Pons (tissue), 1 donor: ENCODE measurements around the gene HLF.

Experiments
- DNase-seq: peaks from one replicate; pipeline ENCODE4 v3.0.0-alpha.2; 2016; ENCODE audit warnings: low spot score

The HLF gene, protein sequence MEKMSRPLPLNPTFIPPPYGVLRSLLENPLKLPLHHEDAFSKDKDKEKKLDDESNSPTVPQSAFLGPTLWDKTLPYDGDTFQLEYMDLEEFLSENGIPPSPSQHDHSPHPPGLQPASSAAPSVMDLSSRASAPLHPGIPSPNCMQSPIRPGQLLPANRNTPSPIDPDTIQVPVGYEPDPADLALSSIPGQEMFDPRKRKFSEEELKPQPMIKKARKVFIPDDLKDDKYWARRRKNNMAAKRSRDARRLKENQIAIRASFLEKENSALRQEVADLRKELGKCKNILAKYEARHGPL

DNA sequence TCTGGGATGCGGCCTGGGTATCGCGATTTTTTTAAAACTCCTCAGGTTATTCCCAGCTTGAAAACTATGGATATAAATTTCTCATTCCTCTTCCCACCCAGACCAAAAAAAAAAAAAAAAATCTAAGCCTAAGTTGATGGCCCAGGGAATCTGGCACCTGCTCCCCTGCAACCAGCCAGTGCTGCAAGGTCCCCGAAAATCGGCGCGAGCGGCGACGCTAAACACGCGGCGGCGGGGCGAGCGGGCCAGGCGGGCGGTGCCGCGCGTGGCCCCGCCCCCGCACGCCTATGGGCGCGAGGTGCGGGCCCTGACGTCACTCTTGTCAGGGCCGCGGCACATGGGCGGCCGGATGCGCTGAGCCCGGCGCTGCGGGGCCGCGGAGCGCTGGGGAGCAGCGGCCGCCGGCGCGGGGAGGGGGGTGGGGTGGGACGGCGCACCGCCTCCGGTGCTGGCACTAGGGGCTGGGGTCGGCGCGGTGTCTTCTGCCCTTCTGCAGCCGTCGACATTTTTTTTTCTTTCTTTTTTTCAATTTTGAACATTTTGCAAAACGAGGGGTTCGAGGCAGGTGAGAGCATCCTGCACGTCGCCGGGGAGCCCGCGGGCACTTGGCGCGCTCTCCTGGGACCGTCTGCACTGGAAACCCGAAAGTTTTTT lies at the start of gene HLF:
TSS of gene HLF (plus strand) at position 316 of the 654 bp plus-strand sequence. CDS start 525 bp downstream, outside the sequence.
- peak; percentile 78 for DNase-seq

DNA sequence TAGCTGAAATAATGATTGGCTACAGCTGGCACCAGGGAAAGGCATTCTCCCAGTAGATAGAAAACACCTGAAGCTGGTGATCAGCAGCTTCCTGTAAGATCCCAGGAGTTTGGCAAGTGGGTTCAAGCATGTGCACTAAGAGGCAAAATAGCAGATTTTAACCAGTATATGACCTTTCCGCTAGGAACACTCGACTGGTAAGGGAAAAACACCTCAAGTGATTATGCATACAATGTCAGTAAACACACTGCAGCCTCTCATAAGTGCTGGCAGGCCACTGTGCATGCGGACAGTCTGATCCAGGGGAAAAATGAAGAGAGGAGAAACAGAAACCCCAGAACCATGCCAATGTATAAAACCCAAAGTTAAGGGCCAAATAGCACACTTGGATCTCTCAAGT lies 49.0 kb upstream of the HLF start:
- no peak for DNase-seq

DNA sequence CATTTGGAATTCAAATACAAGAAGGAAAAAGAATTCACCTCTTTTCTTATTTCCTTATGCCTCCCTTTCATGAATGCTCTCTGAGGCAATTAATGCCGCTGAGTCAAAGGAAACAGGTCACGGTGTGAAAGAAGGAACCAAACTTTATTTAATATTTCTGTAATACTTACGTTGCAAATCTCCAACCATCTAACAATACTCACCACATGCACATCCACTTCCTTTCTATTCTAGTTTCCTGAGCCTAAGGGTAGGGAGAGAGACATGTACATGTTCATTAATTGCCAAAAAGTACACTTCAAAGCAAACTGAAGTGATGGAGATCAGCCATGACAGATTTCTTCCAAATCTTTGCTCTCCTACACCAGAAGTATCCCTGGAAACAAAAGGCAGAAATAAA lies 47.9 kb upstream of the HLF start:
- no peak for DNase-seq

DNA sequence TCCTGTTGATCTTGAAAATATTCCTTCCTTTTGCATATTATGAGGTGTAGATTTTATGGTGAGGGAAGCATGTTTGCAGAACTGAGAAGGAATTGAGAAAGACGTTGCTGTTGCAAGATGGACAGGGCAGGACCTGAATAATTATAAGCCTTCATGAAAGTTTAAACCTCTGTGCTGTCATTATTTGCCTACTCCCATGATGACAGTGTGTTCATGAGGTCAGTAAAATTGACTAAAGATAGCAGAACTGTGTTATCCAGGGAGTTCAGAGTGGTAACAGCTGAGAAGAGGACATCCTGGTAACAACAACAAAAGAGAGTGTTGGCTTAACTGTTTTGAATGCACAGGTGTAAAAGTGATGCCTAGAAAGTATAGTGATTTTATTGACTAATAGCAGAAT lies 45.3 kb upstream of the HLF start:
- no peak for DNase-seq

DNA sequence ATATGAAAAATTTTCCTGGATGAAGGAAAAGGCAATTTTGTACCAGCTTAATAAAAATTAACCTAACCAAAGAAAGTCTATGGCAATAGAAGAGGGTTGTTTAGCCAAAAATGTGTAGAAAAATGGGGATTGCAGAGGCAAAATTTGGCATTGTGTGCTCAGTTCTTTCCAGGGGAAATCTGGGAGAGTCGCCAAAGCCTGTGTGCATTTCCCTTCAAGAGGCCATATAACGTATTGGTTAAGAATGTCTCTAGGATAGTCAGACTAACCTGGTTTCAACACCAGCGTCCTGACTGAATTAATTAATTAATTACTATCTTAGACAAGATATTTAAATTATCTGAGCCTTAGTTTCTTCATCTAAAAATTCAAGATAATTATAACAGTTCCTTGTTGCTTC lies 44.8 kb upstream of the HLF start:
- DNase-seq, result no peak

DNA sequence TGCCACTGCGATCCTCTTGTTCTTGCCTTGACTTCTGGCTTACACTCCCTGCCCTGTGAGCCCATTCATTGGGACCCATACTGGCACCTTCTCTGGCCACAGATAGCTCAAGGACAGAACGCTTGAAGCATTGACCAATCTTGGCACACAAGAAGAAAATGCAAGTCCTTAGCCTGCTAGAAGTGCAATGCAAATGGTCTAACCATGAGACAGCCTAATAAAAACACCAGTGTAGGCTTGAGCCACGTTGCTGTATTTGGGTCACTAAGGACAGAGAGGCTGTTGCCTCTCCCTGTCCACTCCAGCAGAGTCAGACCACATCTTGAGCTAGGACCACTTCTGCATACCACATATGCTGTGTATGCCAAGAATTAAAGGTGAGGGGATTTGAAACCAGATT lies 41.2 kb upstream of the HLF start:
- no peak for DNase-seq

DNA sequence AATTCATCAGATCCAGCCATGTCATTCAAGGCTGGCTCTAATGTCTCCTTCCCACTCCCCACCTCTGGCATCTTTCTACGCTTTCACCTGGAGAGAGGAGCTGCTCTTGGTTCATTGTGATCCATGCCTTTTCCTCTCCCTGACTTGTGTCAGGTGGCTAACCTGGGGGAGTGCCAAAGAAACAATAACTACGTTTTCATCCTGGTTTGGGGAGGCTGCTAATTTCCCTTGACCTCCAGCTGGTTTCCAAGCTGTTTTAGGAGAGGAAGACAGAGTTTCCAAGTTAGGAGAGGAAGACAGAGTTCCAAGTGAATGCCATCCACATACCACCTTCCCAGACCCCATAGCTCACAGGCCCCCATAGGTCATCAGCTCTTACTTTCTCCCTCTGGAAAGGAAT lies 40.0 kb upstream of the HLF start:
- DNase-seq, result no peak

DNA sequence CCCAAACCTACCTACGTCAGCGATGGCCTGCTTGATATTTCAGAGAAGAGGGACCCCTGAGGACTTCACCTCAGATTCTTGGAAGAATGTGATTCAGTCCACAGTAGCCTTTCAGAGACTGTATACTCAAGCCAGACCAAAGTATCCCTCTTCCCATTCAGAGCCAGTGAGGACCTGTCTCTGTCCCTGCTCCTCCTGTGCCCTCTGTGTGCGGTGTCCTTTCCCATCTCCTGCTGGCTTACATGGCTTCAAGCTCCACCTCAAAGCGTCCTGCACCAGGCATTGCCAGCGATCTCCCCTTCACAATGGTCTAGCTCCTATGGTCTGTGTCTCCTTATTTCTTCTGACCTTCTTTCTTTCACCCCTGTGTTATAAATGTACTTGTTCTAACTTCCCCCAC lies 39.5 kb upstream of the HLF start:
- DNase-seq, result no peak

DNA sequence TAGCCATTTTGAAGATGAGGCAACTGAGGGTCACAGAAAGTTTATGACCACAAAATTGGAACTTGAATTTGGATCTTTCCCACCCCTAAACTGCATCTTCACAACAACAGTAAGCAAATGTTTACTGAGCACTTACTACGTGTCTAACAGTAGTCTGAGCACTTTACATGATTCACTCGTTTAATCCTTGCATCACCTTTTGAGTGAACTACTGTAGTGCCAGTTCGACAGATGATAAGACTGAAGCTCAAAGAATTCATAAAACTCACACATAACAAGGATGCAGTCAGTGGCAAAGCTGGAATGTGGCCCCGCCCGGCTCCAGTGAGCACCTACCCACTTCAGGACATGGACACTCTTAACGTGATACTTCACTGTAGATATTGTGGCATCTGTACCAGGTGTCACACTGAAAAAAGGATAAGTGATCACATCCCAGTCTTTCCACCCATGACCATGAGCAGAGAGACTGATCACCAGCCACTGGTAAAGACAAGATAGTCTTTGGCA lies 36.0 kb upstream of the HLF start:
- DNase-seq, result no peak

DNA sequence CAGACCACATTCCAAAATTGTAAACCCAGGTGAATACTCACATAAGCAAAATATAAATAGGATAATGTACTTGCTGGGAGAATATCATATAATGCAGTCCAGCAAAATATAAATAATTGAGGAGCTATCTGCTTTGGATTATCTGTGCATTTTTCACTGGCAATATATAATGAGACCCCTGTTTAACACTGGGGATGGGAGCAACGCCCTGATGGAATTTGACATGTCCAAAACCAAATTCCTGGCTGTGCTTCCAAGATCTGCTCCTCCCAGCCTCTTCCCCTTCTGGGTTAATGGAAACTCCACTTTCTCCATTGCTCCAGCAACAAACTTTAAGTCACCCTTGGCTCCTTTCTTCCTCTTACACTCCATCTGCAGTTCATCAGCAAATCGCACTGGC lies 35.5 kb upstream of the HLF start:
- no peak for DNase-seq

DNA sequence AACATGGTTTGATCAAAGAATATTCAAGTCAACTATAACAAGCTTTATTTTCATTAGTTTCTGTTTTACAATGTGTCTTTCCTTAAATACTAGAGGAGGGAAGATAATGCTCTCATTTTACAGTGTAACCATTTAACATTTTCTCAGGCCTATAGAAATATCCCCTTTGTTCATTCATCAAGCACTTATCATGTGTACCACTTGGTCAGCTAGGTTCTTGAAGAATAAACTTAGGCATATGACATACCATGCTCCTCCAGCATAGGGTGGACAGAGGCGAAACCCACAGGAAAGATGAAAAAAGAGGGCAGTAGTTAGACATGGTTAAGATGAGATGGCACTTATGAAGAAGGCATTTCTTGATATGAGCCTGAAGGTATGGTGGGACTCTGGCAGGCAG lies 34.0 kb upstream of the HLF start:
- no peak for DNase-seq

DNA sequence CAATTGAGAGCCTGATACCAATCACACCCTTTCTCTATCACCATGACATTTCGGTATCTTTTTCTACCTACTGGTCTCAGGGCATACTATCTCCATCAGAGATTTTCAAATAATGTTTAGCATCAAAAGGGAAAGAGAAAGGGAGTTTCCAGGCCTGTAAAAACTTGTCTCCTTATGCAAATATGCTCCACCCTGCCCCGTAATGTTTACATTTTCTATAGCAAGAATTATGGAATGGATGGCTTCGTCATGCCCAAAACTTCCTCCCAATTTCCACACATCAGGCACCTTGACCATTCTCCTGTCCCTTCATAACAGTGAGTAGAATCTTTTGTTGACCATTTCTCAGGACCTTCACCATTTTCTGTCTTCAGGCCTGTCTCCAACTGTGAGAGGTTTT lies 30.9 kb upstream of the HLF start:
- DNase-seq, result no peak

DNA sequence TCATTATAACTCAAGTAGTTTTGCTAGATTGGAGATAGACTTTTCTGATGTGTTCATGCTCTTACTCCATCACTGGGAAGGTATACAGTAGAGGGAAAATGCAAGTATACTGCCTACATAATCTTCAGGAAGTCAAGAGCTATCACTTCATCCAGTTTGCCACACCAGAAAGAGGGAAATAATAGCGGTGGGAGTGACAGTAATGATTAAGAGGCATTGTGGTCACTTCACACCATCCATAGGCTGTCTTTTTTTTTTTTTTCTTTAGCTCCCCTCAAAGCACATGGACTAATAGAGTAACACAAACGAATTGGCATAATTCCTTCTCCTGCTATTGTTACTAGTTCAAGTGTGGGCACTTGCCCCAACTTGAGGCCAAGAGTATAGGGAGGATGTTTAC lies 28.4 kb upstream of the HLF start:
- DNase-seq, result no peak

DNA sequence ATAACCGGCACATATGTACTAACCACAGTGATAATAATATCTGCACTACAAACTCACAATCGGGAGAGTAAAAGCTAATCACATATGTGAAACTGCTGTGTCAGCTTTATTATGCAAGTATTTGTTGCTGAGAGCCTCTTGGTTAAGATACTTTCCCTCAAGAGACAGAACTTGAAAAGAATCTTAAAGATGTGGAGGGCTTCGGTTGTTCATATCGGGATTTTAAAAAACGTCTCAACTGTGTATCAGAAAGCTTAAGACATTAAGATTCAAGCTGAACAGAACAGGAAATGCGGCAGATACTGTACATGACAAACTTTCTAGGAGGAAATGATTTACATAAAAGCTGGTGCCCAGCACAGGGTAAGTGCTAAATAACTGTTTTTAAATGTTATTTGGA lies 27.5 kb upstream of the HLF start:
- DNase-seq, result peak; percentile 30

DNA sequence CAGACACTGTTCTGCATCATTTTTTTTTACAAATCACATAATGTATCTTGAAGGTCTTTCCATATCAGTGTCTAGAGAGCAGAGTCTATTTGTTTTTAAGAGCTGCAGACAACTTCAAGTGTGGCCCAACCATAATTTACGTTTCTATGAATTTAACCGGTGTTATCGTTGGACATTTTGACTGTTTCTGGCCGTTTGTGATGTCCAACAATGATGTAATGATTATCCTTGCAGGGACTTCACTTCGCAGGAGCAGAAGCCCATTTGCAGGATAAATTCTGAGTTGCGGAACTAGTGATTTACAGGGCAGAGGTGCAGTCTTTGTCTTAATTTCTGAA lies 26.9 kb upstream of the HLF start:
- DNase-seq, result no peak

DNA sequence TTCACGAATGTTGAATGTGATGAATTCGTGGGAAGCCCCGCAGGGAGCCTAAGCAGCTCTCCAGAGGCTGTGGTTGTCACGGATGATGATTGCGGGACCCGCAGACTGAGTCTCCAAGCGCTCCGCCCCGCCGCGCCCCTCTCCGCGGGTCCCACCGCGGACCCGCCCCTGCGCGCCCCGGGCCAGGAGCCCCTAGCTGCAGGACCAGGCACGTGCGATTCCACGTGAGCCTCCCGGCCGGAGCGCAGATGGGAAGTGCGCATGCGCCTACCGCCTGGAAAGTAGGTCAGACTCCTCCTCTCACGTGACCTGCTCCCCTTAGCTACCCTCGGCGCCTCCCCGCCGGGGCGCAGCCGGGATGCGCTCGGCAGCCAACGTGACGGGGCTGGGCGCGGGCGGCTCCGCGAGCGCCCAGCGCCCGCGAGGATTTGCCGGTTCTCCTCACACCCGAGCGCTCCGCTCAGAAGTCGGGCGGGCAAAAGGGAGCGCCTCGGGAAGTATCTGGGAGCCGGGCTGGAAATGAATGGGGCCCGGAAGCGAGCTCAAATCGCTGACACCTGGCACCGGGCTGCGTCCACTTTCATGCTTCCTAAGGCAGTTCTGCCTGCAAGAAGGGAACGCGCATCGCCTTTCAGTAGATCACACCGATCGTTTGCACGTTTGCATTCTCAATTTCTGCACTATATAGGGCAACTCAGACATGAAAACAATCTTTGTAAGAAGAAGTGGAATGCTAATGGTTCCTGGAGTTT lies 26.4 kb upstream of the HLF start:
- peak; percentile 95 for DNase-seq

DNA sequence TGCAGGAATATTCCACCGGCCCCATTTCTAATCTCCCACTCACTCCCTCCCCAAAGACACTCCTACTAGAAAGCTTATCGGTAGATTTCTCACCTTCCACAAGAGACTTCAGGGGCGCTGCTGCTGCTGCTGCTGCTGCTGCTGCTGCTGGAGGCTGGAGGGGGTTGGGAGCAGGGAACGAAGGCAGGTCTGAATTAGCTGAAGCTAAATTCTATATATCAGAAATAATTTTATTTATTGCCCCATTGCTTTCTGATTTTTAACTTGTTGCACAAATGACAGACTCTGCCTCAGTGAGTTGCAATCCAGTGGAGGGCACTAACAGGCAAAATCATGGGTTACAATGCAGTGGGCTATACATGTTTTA lies 25.8 kb upstream of the HLF start:
- peak; percentile 13 for DNase-seq

DNA sequence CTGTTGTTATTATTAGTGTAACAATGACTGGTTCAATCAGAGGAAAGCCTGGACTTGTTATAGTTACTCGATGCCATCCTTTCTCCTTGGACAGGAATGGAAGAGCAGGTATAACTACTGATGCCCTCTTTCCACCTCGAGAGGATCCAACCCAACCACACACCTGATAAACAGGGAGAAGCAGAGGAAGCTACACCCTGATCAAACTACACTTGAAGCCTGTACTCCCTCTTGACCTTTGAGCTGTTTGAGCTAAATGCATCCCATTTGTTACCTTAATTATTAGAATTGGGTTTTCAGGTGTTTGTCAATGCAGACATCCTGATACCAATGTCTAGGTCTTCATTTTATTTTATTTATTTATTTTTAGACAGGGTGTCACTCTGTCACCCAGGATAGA lies 23.7 kb upstream of the HLF start:
- DNase-seq, result no peak

DNA sequence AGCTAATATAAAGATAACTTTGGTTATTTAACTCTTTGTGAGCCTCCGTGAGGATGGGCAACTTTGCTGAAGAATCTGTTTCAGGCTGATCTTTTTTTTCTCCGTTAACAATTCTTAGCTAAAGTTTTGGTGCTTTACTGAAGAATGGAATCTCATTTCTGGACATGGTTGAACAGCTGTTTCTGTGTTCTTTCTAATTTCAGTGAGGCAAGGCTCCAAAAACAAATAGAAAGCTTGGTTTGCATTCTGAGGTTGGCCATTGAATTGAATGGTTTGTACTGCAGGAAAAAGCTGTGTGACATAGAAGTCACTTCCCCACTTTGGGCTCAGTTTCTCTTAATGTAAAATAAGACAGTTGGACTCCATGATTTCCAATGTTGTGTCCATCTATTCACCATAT lies 22.3 kb upstream of the HLF start:
- DNase-seq, result no peak

DNA sequence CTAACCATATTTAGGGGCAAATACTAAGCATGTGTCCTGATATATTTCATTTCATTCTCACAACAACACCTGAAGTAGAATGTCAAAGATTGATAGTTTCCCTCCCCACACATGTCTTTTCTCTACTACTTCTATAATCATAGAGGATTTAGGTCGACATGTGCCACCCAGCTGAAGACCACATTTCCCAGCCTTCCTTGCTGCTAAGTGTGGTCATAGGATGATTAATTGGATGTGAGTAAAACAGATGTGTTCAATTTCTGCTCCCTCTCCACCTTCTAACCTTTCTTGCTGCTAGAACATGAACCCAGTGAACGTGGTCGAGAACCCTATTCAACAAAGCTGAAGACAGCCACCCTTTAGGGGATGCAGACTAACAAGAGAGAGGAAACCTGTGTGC lies 18.8 kb upstream of the HLF start:
- DNase-seq, result no peak

DNA sequence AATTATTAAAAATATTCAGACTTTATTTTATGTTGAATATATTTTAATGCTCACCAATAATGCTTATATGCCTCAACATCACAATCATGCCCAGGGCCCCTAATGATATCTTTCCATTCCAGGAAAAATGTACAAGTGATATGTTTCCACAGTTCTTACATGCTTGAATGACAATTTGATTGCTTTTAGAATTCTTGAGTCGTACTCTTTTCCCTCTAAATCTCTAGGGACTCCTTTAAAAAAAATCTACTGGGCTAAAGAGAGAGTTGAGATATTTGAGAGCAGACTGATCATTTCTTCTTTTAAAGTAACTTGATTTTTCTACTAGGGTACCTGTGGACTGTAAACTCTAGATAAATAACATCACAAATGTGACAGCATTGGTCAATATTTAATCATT lies 18.2 kb upstream of the HLF start:
- DNase-seq, result no peak

DNA sequence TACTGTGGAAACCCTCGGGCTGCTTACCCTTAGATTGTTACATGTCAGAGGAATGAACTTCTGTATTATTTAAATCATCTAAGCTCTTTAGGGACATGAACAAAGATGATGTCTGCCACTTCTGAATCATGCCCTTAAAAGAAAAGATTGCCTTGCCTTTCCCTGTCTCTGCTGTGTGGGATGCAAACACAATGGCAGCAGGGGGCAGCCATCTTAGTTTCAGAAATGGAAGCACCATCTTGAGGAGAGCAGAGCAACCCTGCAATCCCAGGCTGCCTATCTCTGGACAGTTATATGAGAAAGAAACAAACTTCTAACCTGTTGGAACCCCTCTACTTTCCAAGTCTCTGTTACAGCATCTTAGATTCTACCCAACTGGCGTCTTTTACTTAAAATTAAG lies 16.7 kb upstream of the HLF start:
- no peak for DNase-seq

DNA sequence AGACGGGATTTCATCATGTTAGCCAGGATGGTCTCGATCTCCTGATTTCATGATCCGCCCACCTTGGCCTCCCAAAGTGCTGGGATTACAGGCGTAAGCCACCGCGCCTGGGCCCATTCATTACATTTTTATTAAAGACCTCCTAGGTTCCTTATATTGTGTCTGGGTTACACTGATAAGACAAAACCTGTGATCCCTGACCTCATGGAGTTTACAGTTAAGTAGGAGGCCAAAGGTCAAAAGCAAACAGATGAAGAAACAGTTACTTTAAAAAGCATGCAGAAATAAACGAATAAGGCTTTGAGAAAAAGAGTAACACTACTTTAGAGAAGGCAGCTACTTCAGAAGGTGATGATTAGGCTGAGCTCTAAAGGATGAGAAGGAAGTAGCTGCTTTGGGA lies 14.9 kb upstream of the HLF start:
- DNase-seq, result no peak
